SU-DHL-6 (cell line): ENCODE data around the gene EML4.

ENCODE experiments used
- H2AFZ ChIP-seq: fragments of 200-600 bp; sonication (generic); 2 replicates; pipeline ENCODE4 v1.6.1; 2014; ENCODE audit warnings: low read depth, mild to moderate bottlenecking, moderate library complexity, mixed read lengths, antibody characterized with exemption, low read length; ENCODE audit not compliant: severe bottlenecking
- H3F3A ChIP-seq: fragments of 200-600 bp; shearing (Covaris generic); 2 replicates; pipeline ENCODE4 v1.6.0; 2016; ENCODE audit warnings: antibody characterized with exemption, mild to moderate bottlenecking; ENCODE audit not compliant: insufficient read depth
- H3K27ac ChIP-seq: fragments of 200-600 bp; sonication (generic); 2 replicates; pipeline ENCODE4 v1.5.1; 2016; ENCODE audit warnings: low read depth, mild to moderate bottlenecking, low read length, moderate library complexity, mixed read lengths
- H3K27me3 ChIP-seq: fragments of 200-600 bp; sonication (generic), shearing (Covaris generic); 2 replicates; pipeline ENCODE4 v1.6.0; 2014; ENCODE audit warnings: mild to moderate bottlenecking, low read length
- H3K36me3 ChIP-seq: fragments of 200-600 bp; sonication (generic); 2 replicates; pipeline ENCODE4 v1.6.1; 2014; ENCODE audit warnings: mild to moderate bottlenecking, low read length, mixed read lengths
- H3K4me2 ChIP-seq: fragments of 300-600, 200-600 bp; shearing (Covaris generic), sonication (generic); 2 replicates; pipeline ENCODE4 v1.6.0; 2014; ENCODE audit warnings: low read length, low read depth, mild to moderate bottlenecking; ENCODE audit not compliant: poor library complexity, severe bottlenecking
- H3K4me3 ChIP-seq: fragments of 200-600 bp; sonication (generic); 2 replicates; pipeline ENCODE4 v1.5.1; 2014; ENCODE audit warnings: antibody characterized with exemption, low read length, mild to moderate bottlenecking, mixed read lengths; ENCODE audit not compliant: insufficient read depth, poor library complexity, severe bottlenecking
- H3K79me2 ChIP-seq: fragments of 200-600 bp; sonication (generic); 2 replicates; pipeline ENCODE4 v1.6.1; 2014; ENCODE audit warnings: mild to moderate bottlenecking, low read length, moderate library complexity; ENCODE audit not compliant: insufficient read depth
- H3K9ac ChIP-seq: fragments of 200-600 bp; sonication (generic); 2 replicates; pipeline ENCODE4 v1.7.0; 2014; ENCODE audit warnings: mild to moderate bottlenecking, low read length
- H3K9me2 ChIP-seq: fragments of 200-600 bp; sonication (generic); replicated peaks from 2 replicates; pipeline ENCODE4 v1.6.1; 2014; ENCODE audit warnings: low read length; ENCODE audit not compliant: insufficient read depth
- H3K9me3 ChIP-seq: fragments of 200-600 bp; sonication (generic); 2 replicates; pipeline ENCODE4 v1.6.1; 2014; ENCODE audit warnings: low read length, mixed read lengths; ENCODE audit not compliant: insufficient read depth
- H4K20me1 ChIP-seq: fragments of 200-600 bp; sonication (generic); 2 replicates; pipeline ENCODE4 v1.6.1; 2014; ENCODE audit warnings: low read depth, mild to moderate bottlenecking, antibody characterized with exemption, low read length, moderate library complexity, mixed read lengths
- CTCF ChIP-seq: fragments of 200-600 bp; sonication (generic); IDR thresholded peaks from one replicate; pipeline ENCODE4 v1.5.1; 2017; ENCODE audit warnings: antibody characterized with exemption, mild to moderate bottlenecking, low read length, moderate library complexity; ENCODE audit not compliant: insufficient read depth, poor library complexity, severe bottlenecking
- EZH2phosphoT487 ChIP-seq: fragments of 200-600 bp; sonication (generic), shearing (Covaris generic); conservative IDR thresholded peaks from 2 replicates; pipeline ENCODE4 v1.6.1; 2018; ENCODE audit warnings: mild to moderate bottlenecking, antibody characterized with exemption, low read length, moderate library complexity, mixed read lengths

EML4 gene

GRCh38 chr2:42223067-42223854 lies 54.1 kb downstream of the EML4 start:
- H3K27me3 ChIP-seq = no peaks in the 10 kb centered on the region
- no peak overlapping the region for H3K4me3 ChIP-seq
- H3K9me2 ChIP-seq = no peaks in the 10 kb centered on the region
- H3K9ac ChIP-seq = no peak overlapping the region
- H3K27ac ChIP-seq = no peak overlapping the region
- H3K36me3 ChIP-seq = no peaks in the 10 kb centered on the region
- H3F3A ChIP-seq = 0 out of 2 replicates have a peak, but pooled peaks cover under 1% of the 10 kb centered on the region
- no peak overlapping the region for H2AFZ ChIP-seq
- TF ChIP-seq EZH2phosphoT487 (no peak), CTCF (no peak)
- peaks cover 37% of the 10 kb centered on the region for H3K79me2 ChIP-seq
- H3K4me2 ChIP-seq = no peak overlapping the region
- H4K20me1 ChIP-seq = peaks cover 5% of the 10 kb centered on the region; the same call in 1 of the 2 replicates
- no peaks in the 10 kb centered on the region for H3K9me3 ChIP-seq

GRCh38 chr2:42223855-42224268 lies 54.7 kb downstream of the EML4 start:
- H3K36me3 ChIP-seq = no peaks in the 10 kb centered on the region
- H2AFZ ChIP-seq = no peak overlapping the region
- no peak overlapping the region for H3K9ac ChIP-seq
- no peak overlapping the region for H3K27ac ChIP-seq
- no peaks in the 10 kb centered on the region for H3K9me3 ChIP-seq
- no peaks in the 10 kb centered on the region for H3K9me2 ChIP-seq
- 0 out of 2 replicates have a peak, but pooled peaks cover 6% of the 10 kb centered on the region for H3F3A ChIP-seq
- peaks cover 5% of the 10 kb centered on the region; the same call in 1 of the 2 replicates for H4K20me1 ChIP-seq
- H3K27me3 ChIP-seq = no peaks in the 10 kb centered on the region
- TF ChIP-seq EZH2phosphoT487 (no peak), CTCF (no peak)
- no peak overlapping the region for H3K4me3 ChIP-seq
- H3K79me2 ChIP-seq = peaks cover 31% of the 10 kb centered on the region
- no peak overlapping the region for H3K4me2 ChIP-seq

- no peak overlapping the region for H3K27ac ChIP-seq
- no peaks in the 10 kb centered on the region for H3K9me2 ChIP-seq
- H3K4me3 ChIP-seq = no peak overlapping the region
- TF ChIP-seq CTCF (no peak), EZH2phosphoT487 (no peak)
- peaks cover 27% of the 10 kb centered on the region for H3K79me2 ChIP-seq
- H4K20me1 ChIP-seq = peaks cover 5% of the 10 kb centered on the region; the same call in 1 of the 2 replicates
- H3K9me3 ChIP-seq = no peaks in the 10 kb centered on the region
- H3K27me3 ChIP-seq = no peaks in the 10 kb centered on the region
- H3K4me2 ChIP-seq = no peak overlapping the region
- H3K9ac ChIP-seq = no peak overlapping the region
- H3K36me3 ChIP-seq = no peaks in the 10 kb centered on the region
- 0 out of 2 replicates have a peak, but pooled peaks cover 6% of the 10 kb centered on the region for H3F3A ChIP-seq
- H2AFZ ChIP-seq = no peak overlapping the region
These were observed 55.4 kb downstream of the EML4 start for GRCh38 chr2:42224422-42225067.
